HPDE6-E6E7 (cell line): ENCODE measurements around the gene PRTFDC1.
"Not testable (repeated sequence)": the region's sequence is repeated elsewhere in the genome, so short reads cannot be mapped to it uniquely, and the experiment has no call there.

Experiments
- DNase-seq: peaks from one replicate; pipeline ENCODE4 v3.0.0; 2011; ENCODE audit warnings: missing footprints; ENCODE audit errors: extremely low spot score

The PRTFDC1 gene

GRCh38 chr10:24847112-24848070, 105.0 kb downstream of the PRTFDC1 start:
- DNase-seq: no peak

GRCh38 chr10:24844742-24845141, 107.7 kb downstream of the PRTFDC1 start:
- no peak for DNase-seq

GRCh38 chr10:24843256-24843655, 109.2 kb downstream of the PRTFDC1 start:
- no peak for DNase-seq

- no peak for DNase-seq
These were observed 109.5 kb downstream of the PRTFDC1 start for GRCh38 chr10:24842856-24843255.

GRCh38 chr10:24841530-24841929, 110.9 kb downstream of the PRTFDC1 start:
- DNase-seq: no peak

- DNase-seq: no peak
These were observed 111.6 kb downstream of the PRTFDC1 start for GRCh38 chr10:24840784-24841183.

- DNase-seq: not testable (repeated sequence)
These were observed 114.6 kb downstream of the PRTFDC1 start for GRCh38 chr10:24837781-24838180.

- no peak for DNase-seq
These were observed 117.5 kb downstream of the PRTFDC1 start for GRCh38 chr10:24834869-24835268.

GRCh38 chr10:24826009-24826408, 126.4 kb downstream of the PRTFDC1 start:
- DNase-seq: peak; percentile 1

- DNase-seq: no peak
These were observed 126.9 kb downstream of the PRTFDC1 start for GRCh38 chr10:24825551-24825950.

- no peak for DNase-seq
These were observed 127.9 kb downstream of the PRTFDC1 start for GRCh38 chr10:24824536-24824935.

- DNase-seq: no peak
These were observed 128.3 kb downstream of the PRTFDC1 start for GRCh38 chr10:24824124-24824523.

- DNase-seq: no peak
These were observed 129.8 kb downstream of the PRTFDC1 start for GRCh38 chr10:24822590-24822989.

- DNase-seq: peak; percentile 6
These were observed 130.4 kb downstream of the PRTFDC1 start for GRCh38 chr10:24821986-24822385.

GRCh38 chr10:24816868-24817396, 135.5 kb downstream of the PRTFDC1 start:
- no peak for DNase-seq

- DNase-seq: peak; percentile 23
These were observed 137.7 kb downstream of the PRTFDC1 start for GRCh38 chr10:24814568-24815313.

- DNase-seq: no peak
These were observed 138.6 kb downstream of the PRTFDC1 start for GRCh38 chr10:24813856-24814255.

- DNase-seq: no peak
These were observed 146.1 kb downstream of the PRTFDC1 start for GRCh38 chr10:24806262-24806661.

- DNase-seq: no peak
These were observed 147.4 kb downstream of the PRTFDC1 start for GRCh38 chr10:24804956-24805355.

GRCh38 chr10:24804392-24804791, 148.0 kb downstream of the PRTFDC1 start:
- no peak for DNase-seq

GRCh38 chr10:24802378-24802777, 150.0 kb downstream of the PRTFDC1 start:
- no peak for DNase-seq

- DNase-seq: no peak
These were observed 151.5 kb downstream of the PRTFDC1 start for GRCh38 chr10:24800861-24801260.
